ENCODE measurements around the gene SLC6A19.
"Not testable (repeated sequence)": the region's sequence is repeated elsewhere in the genome, so short reads cannot be mapped to it uniquely, and the experiment has no call there.

Gene SLC6A19

GRCh38 chr5:1222621-1223277 lies 21.4 kb downstream of the SLC6A19 start:
- DNase-seq (ENCODE audit: low spot score) = no peak

- no peak for DNase-seq (ENCODE audit: low spot score)
These were observed 21.9 kb downstream of the SLC6A19 start for GRCh38 chr5:1223278-1223670.

GRCh38 chr5:1224631-1225030 lies 23.2 kb downstream of the SLC6A19 start:
- no peak for DNase-seq (ENCODE audit: low spot score)

GRCh38 chr5:1225081-1225480 lies 23.7 kb downstream of the SLC6A19 start, which contains the start of gene SLC6A18:
Gene SLC6A18 (plus strand): TSS chr5:1225381. CDS start chr5:1225478, 97 bp downstream.
- no peak for DNase-seq (ENCODE audit: low spot score)

- no peak for DNase-seq (ENCODE audit: low spot score)
These were observed 24.8 kb downstream of the SLC6A19 start for GRCh38 chr5:1226231-1226630.

- no peak for DNase-seq (ENCODE audit: low spot score)
These were observed 25.6 kb downstream of the SLC6A19 start for GRCh38 chr5:1226839-1227581.

- no peak for DNase-seq (ENCODE audit: low spot score)
These were observed 26.3 kb downstream of the SLC6A19 start for GRCh38 chr5:1227667-1228066.

GRCh38 chr5:1228120-1228519 lies 26.7 kb downstream of the SLC6A19 start:
- no peak for DNase-seq (ENCODE audit: low spot score)

- not testable (repeated sequence) for DNase-seq (ENCODE audit: low spot score)
These were observed 27.6 kb downstream of the SLC6A19 start for GRCh38 chr5:1229023-1229422.

GRCh38 chr5:1229822-1230221 lies 28.4 kb downstream of the SLC6A19 start:
- no peak for DNase-seq (ENCODE audit: low spot score)

- no peak for DNase-seq (ENCODE audit: low spot score)
These were observed 29.2 kb downstream of the SLC6A19 start for GRCh38 chr5:1230551-1230950.

- no peak for DNase-seq (ENCODE audit: low spot score)
These were observed 30.0 kb downstream of the SLC6A19 start for GRCh38 chr5:1231354-1231905.

GRCh38 chr5:1232780-1233179 lies 31.4 kb downstream of the SLC6A19 start:
- DNase-seq (ENCODE audit: low spot score) = no peak

GRCh38 chr5:1235379-1235778 lies 34.0 kb downstream of the SLC6A19 start:
- DNase-seq (ENCODE audit: low spot score) = no peak

GRCh38 chr5:1235838-1236237 lies 34.4 kb downstream of the SLC6A19 start:
- DNase-seq (ENCODE audit: low spot score) = no peak

GRCh38 chr5:1239505-1240251 lies 38.3 kb downstream of the SLC6A19 start:
- no peak for DNase-seq (ENCODE audit: low spot score)

- no peak for DNase-seq (ENCODE audit: low spot score)
These were observed 39.3 kb downstream of the SLC6A19 start for GRCh38 chr5:1240496-1241260.

GRCh38 chr5:1241509-1242080 lies 40.2 kb downstream of the SLC6A19 start:
- DNase-seq (ENCODE audit: low spot score) = no peak

- no peak for DNase-seq (ENCODE audit: low spot score)
These were observed 41.5 kb downstream of the SLC6A19 start for GRCh38 chr5:1242733-1243486.

GRCh38 chr5:1243487-1244130 lies 42.2 kb downstream of the SLC6A19 start:
- no peak for DNase-seq (ENCODE audit: low spot score)
